A673 (cell line): ENCODE measurements around the gene SPTAN1. TPM values are rescaled to one million over a fixed set of nuclear protein-coding genes. Genes with fewer than 3 reads are reported as not detected.
A peak's percentile ranks its signal among the peaks of the same experiment; 100 is the strongest.

Source experiments
- BruUV-seq: library from RNA; stranded (reverse); fragments of 400-500 nt; replicated peaks from 2 replicates; lab custom pipeline; 2021; lab: Mats Ljungman, UMichigan
- CTCF ChIA-PET: fragments of 300-600 bp; sonication (Branson Sonifier 250); formaldehyde crosslinking; loops from one replicate; lab custom pipeline; 2022; ENCODE audit warnings: antibody characterized with exemption; lab: Charles Lee
- POLR2A ChIA-PET: fragments of 300-600 bp; sonication (Branson Sonifier 250); formaldehyde crosslinking; loops from one replicate; lab custom pipeline; 2022; ENCODE audit warnings: antibody characterized with exemption; ENCODE audit not compliant: low non-redundant PET; lab: Charles Lee
- DNase-seq: peaks from one replicate; pipeline ENCODE4 v3.0.0-alpha.2; 2015; ENCODE audit warnings: low spot score
- H3K27ac ChIP-seq: fragments of 200-600 bp; sonication (generic); 2 replicates; pipeline ENCODE4 v1.5.1; 2016; ENCODE audit warnings: mixed run types, low read depth, mild to moderate bottlenecking, mixed read lengths, antibody characterized with exemption, low read length; ENCODE audit not compliant: poor library complexity, severe bottlenecking
- H3K27me3 ChIP-seq: fragments of 200-600 bp; sonication (generic); replicated peaks from 2 replicates; pipeline ENCODE4 v1.6.1; 2017; ENCODE audit warnings: mixed run types, low read depth, mild to moderate bottlenecking, mixed read lengths, antibody characterized with exemption, low read length; ENCODE audit not compliant: insufficient read depth, poor library complexity
- H3K36me3 ChIP-seq: fragments of 200-600 bp; sonication (generic); 2 replicates; pipeline ENCODE4 v1.6.1; 2016; ENCODE audit warnings: mixed run types, mild to moderate bottlenecking, mixed read lengths, antibody characterized with exemption, low read length; ENCODE audit not compliant: insufficient read depth, poor library complexity, severe bottlenecking
- H3K4me1 ChIP-seq: fragments of 200-600 bp; sonication (generic); 2 replicates; pipeline ENCODE4 v1.6.1; 2017; ENCODE audit warnings: mixed run types, mild to moderate bottlenecking, mixed read lengths, antibody characterized with exemption, low read length; ENCODE audit not compliant: insufficient read depth, poor library complexity, severe bottlenecking
- H3K4me3 ChIP-seq: fragments of 200-600 bp; sonication (generic); 2 replicates; pipeline ENCODE4 v1.5.1; 2016; ENCODE audit warnings: low read depth, mixed run types, mild to moderate bottlenecking, mixed read lengths, low read length; ENCODE audit not compliant: poor library complexity, severe bottlenecking
- H3K9me3 ChIP-seq: fragments of 200-600 bp; sonication (generic); 2 replicates; pipeline ENCODE4 v1.6.1; 2016; ENCODE audit warnings: mixed run types, low read depth, mild to moderate bottlenecking, mixed read lengths, antibody characterized with exemption, low read length; ENCODE audit not compliant: poor library complexity, severe bottlenecking
- CTCF ChIP-seq: fragments of 300-800, 200-600 bp; sonication (generic); conservative IDR thresholded peaks from 2 replicates; pipeline ENCODE4 v1.5.1; 2017; ENCODE audit warnings: low read depth, mild to moderate bottlenecking, antibody characterized with exemption, low read length, moderate library complexity, mixed read lengths
- EZH2 ChIP-seq: fragments of 200-600 bp; sonication (generic); IDR thresholded peaks from 2 replicates; pipeline ENCODE4 v1.6.1; 2017; ENCODE audit warnings: borderline replicate concordance, low read depth, mild to moderate bottlenecking, mixed read lengths, antibody characterized with exemption, low read length; ENCODE audit not compliant: poor library complexity, severe bottlenecking
- intact Hi-C: fragments of 100-400 bp; cut with micrococcal nuclease; formaldehyde crosslinking; loops from one replicate; pipeline ENCODE4 v1.10.0; 2022; ENCODE audit not compliant: unreplicated experiment
- total RNA-seq: library from RNA; stranded (reverse); gene quantifications from 2 replicates; pipeline ENCODE4 v1.2.3, GENCODE V29; 2021

SPTAN1 gene
- total RNA-seq, 1 experiment from 2014 or later, result 262 TPM

- Histone ChIP-seq H3K36me3 (peaks cover 49% of the 10 kb centered on the region), H3K4me1 (no peaks in the 10 kb centered on the region), H3K27ac (no peak overlapping the region), H3K9me3 (no peaks in the 10 kb centered on the region), H3K27me3 (no peaks in the 10 kb centered on the region), H3K4me3 (no peak overlapping the region)
- ChIA-PET CTCF (no interaction called here), POLR2A (no interaction called here)
- TF ChIP-seq CTCF (no peak), EZH2 (no peak)
- DNase-seq, result no peak
- intact Hi-C loops, result no loop called here
- BruUV-seq, result no TSS peak
Measured at GRCh38 chr9:128568470-128569078, 16.2 kb downstream of the SPTAN1 start.

- POLR2A ChIA-PET, result no interaction called here
Measured at GRCh38 chr9:128575469-128575868, 23.1 kb downstream of the SPTAN1 start.

GRCh38 chr9:128575916-128576315 lies 23.5 kb downstream of the SPTAN1 start:
- no peak for DNase-seq

More at GRCh38 chr9:128575469-128575868, 23.1 kb downstream of the SPTAN1 start:
- Histone ChIP-seq H3K4me3 (no peak overlapping the region), H3K36me3 (peaks cover 76% of the 10 kb centered on the region), H3K27me3 (no peaks in the 10 kb centered on the region), H3K27ac (peak overlapping the region; percentile 47), H3K4me1 (peaks cover 3% of the 10 kb centered on the region), H3K9me3 (no peaks in the 10 kb centered on the region)
- CTCF ChIA-PET, result no interaction called here
- BruUV-seq, result no TSS peak
- TF ChIP-seq EZH2 (no peak), CTCF (no peak)
- DNase-seq, result peak; percentile 76
- intact Hi-C loops, result loop anchor here (5.0 kb wide), 1 partner anchor 37 kb away; no protein-coding TSS in a partner anchor

More at GRCh38 chr9:128575916-128576315, 23.5 kb downstream of the SPTAN1 start:
- peak overlapping the region; percentile 47 for H3K27ac ChIP-seq
- no peaks in the 10 kb centered on the region for H3K27me3 ChIP-seq
- ChIA-PET POLR2A (no interaction called here), CTCF (no interaction called here)
- H3K4me3 ChIP-seq, result no peak overlapping the region
- TF ChIP-seq EZH2 (no peak), CTCF (no peak)
- intact Hi-C loops, result loop anchor here (5.0 kb wide), 1 partner anchor 36 kb away; no protein-coding TSS in a partner anchor
- peaks cover 3% of the 10 kb centered on the region for H3K4me1 ChIP-seq
- no TSS peak for BruUV-seq
- H3K36me3 ChIP-seq, result peaks cover 81% of the 10 kb centered on the region
- no peaks in the 10 kb centered on the region for H3K9me3 ChIP-seq
